Fibroblast of pulmonary artery (primary cell): ENCODE measurements around the gene SPATA4.
A peak's percentile ranks its signal among the peaks of the same experiment; 100 is the strongest.

Source experiments
- DNase-seq: peaks from one replicate; pipeline ENCODE4 v3.0.0-alpha.2; 2010; ENCODE audit warnings: low read depth
- H3K4me3 ChIP-seq: replicated peaks from 2 replicates; pipeline ENCODE4 v1.5.1; 2011; ENCODE audit warnings: low read depth, mild to moderate bottlenecking, control low read depth, low read length, moderate library complexity
- TF ChIP-seq, protein P1 (sequence below): IDR thresholded peaks from 2 replicates; pipeline ENCODE4 v1.5.1; 2011; ENCODE audit warnings: mild to moderate bottlenecking, control low read depth, low read length, inconsistent platforms; ENCODE audit errors: missing control alignments

SPATA4 gene

DNA sequence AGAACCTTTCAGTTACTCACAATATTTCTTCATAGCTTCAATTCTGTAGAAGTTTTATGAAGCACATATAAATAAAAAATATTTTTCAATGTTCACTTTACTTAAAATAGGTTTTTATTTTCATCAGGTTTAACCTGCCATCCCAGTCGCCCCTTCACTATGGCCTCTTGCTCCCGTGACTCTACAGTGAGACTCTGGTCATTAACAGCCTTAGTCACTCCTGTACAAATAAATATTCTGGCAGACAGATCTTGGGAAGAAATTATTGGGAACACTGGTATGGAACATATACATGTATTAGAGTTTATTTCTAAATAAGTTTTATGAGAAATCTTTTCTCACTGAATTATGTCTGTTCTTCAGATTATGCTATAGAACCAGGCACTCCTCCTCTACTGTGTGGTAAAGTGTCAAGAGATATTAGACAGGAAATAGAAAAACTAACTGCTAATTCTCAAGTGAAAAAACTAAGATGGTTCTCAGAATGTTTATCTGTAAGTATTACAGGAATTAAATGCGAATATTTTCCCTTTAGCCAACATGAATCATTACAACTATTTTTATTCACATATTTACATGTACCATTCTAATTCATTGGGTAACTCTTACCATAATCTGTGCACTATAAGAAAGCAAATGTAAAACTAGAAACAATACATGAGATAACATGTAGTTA is 45.6 kb downstream of the SPATA4 start:
- DNase-seq = no peak
- TF ChIP-seq, protein P1, sequence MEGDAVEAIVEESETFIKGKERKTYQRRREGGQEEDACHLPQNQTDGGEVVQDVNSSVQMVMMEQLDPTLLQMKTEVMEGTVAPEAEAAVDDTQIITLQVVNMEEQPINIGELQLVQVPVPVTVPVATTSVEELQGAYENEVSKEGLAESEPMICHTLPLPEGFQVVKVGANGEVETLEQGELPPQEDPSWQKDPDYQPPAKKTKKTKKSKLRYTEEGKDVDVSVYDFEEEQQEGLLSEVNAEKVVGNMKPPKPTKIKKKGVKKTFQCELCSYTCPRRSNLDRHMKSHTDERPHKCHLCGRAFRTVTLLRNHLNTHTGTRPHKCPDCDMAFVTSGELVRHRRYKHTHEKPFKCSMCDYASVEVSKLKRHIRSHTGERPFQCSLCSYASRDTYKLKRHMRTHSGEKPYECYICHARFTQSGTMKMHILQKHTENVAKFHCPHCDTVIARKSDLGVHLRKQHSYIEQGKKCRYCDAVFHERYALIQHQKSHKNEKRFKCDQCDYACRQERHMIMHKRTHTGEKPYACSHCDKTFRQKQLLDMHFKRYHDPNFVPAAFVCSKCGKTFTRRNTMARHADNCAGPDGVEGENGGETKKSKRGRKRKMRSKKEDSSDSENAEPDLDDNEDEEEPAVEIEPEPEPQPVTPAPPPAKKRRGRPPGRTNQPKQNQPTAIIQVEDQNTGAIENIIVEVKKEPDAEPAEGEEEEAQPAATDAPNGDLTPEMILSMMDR = no peak
- H3K4me3 ChIP-seq = no peak overlapping the region

DNA sequence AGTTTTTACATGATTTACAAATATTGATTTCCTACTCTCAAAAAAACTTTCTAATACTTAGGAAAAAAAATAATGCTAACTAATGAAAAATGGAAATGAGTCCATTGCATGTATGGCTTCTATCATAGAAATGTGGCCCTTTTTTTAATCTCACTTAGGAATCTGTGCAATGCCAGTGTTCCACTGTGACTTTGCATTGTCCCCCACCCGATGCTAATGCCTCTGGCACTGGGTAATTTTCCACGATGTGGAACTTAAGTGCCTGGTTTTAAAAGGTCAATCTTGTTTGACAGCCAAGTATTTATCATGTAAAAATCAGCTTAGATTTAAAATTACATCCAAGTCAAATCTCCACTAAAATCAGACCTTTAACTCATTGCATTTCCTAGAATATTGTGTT is 53.1 kb downstream of the SPATA4 start:
- TF ChIP-seq, protein P1 = no peak
- no peak overlapping the region for H3K4me3 ChIP-seq
- no peak for DNase-seq

DNA sequence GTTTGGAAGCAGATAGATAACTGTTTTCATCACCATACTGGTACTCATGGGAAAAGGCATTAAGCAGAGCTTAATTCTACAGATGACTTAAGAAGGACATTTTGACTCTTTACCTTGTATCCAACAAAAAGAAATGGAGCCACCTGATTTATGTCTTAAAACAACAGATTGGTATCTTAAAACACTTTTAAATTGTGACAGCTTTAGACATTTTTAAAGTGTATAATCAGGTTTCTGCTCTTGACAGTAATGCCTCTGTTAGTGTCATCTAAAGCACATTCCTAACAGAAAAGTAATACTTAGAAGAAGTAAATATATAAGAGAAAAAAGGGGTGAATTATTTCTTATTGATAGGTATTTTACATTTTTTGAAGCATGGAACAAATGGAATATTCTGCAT is 55.9 kb downstream of the SPATA4 start:
- no peak for DNase-seq
- no peak overlapping the region for H3K4me3 ChIP-seq
- TF ChIP-seq, protein P1 = no peak

DNA sequence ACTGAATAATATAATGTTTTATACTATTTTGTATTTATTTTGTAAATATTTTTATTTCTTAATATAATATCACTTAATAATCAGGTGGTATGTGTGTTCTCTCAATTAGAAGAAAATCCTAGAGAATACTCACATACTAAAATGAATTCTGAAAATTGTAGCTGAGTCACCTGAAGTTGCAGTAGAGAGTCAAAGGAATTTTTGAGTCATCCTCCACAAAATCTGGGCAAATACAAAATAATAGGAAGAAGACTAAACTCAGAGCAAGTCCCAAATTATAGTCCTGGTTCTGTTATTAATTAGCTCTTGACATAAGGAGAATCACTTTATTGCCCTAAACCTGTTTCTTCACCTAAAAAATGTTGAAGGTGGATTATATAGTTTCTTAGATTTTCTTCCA is 57.8 kb downstream of the SPATA4 start:
- no peak overlapping the region for H3K4me3 ChIP-seq
- TF ChIP-seq, protein P1 = no peak
- DNase-seq = peak; percentile 22

DNA sequence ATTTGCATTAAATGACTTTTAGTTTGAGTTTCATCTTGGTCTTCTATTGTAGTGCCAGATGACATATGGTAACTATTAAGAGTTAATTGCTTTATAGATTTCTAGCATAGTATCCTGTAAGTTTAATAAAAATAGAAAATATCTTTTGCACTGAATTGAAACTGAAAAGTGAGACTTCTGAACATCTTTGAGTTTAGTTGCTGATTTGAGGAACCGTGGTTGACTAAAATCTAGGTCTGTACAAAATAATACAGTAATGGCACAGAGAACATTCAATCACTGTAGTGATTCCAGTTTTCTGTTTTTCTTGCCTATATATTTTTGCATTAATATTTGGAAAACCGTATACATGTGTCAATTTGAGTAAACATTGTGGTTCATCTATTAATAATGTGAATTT is 60.7 kb downstream of the SPATA4 start:
- TF ChIP-seq, protein P1 = no peak
- no peak for DNase-seq
- H3K4me3 ChIP-seq = no peak overlapping the region
